Ectodermal cell (in vitro differentiated cells): ENCODE measurements around the gene MCMBP.
A peak's percentile ranks its signal among the peaks of the same experiment; 100 is the strongest.
"Not testable (repeated sequence)": the region's sequence is repeated elsewhere in the genome, so short reads cannot be mapped to it uniquely, and the experiment has no call there.

Source experiments
- H3K27ac ChIP-seq: 2 replicates; pipeline ENCODE4 v1.7.0; 2013; ENCODE audit warnings: mild to moderate bottlenecking, low read depth, low read length; ENCODE audit not compliant: insufficient read depth, poor library complexity, severe bottlenecking
- H3K27me3 ChIP-seq: 2 replicates; pipeline ENCODE4 v1.7.0; 2013; ENCODE audit warnings: mild to moderate bottlenecking, low read length; ENCODE audit not compliant: insufficient read depth, control insufficient read depth, poor library complexity, severe bottlenecking
- H3K36me3 ChIP-seq: one replicate; pipeline ENCODE4 v1.7.0; 2013; ENCODE audit warnings: low read length; ENCODE audit not compliant: control insufficient read depth, insufficient read depth
- H3K4me1 ChIP-seq: one replicate; pipeline ENCODE4 v1.7.0; 2013; ENCODE audit warnings: low read length; ENCODE audit not compliant: control insufficient read depth, insufficient read depth
- H3K4me3 ChIP-seq: 2 replicates; pipeline ENCODE4 v1.7.0; 2013; ENCODE audit warnings: low read depth, low read length, control low read depth; ENCODE audit not compliant: insufficient read depth
- H3K9me3 ChIP-seq: 2 replicates; pipeline ENCODE4 v1.7.0; 2013; ENCODE audit warnings: mild to moderate bottlenecking, low read length, moderate library complexity; ENCODE audit not compliant: control insufficient read depth
- whole genome bisulfite sequencing, 2 experiments: methylation state at CpG; one replicate each; pipeline ENCODE4 v1.1.7; 2013; ENCODE audit warnings: missing lambda C conversion rate in 2 of 2; 5-methylcytosine and 5-hydroxymethylcytosine counted together

MCMBP gene

GRCh38 chr10:119795101-119795500, 77.5 kb downstream of the MCMBP start:
- WGBS, 2 experiments, result 96 to 97% methylated on average over 27 of the region's 32 CpGs
- H3K4me1 ChIP-seq, H3K27me3 ChIP-seq, H3K36me3 ChIP-seq, H3K9me3 ChIP-seq, H3K27ac ChIP-seq, H3K4me3 ChIP-seq: not testable (repeated sequence)

GRCh38 chr10:119786117-119786769, 86.4 kb downstream of the MCMBP start:
- no peaks in the 10 kb centered on the region for H3K27me3 ChIP-seq
- H3K27ac ChIP-seq, result peak overlapping the region; percentile 39
- H3K4me1 ChIP-seq, result peaks cover 6% of the 10 kb centered on the region
- H3K36me3 ChIP-seq, result no peaks in the 10 kb centered on the region
- no peaks in the 10 kb centered on the region for H3K9me3 ChIP-seq
- 52 to 69% methylated on average over 1 to 5 of the region's 5 CpGs for WGBS, 2 experiments
- no peak overlapping the region for H3K4me3 ChIP-seq

GRCh38 chr10:119784340-119785067, 88.1 kb downstream of the MCMBP start:
- H3K36me3 ChIP-seq, result no peaks in the 10 kb centered on the region
- no peak overlapping the region for H3K4me3 ChIP-seq
- peaks cover 6% of the 10 kb centered on the region for H3K4me1 ChIP-seq
- no peaks in the 10 kb centered on the region for H3K27me3 ChIP-seq
- WGBS, 2 experiments, result 90 to 91% methylated on average over 6 to 7 of the region's 7 CpGs
- no peaks in the 10 kb centered on the region for H3K9me3 ChIP-seq
- no peak overlapping the region for H3K27ac ChIP-seq

- Histone ChIP-seq H3K27ac (no peak overlapping the region), H3K27me3 (no peaks in the 10 kb centered on the region), H3K4me3 (no peak overlapping the region), H3K9me3 (no peaks in the 10 kb centered on the region), H3K36me3 (no peaks in the 10 kb centered on the region), H3K4me1 (peaks cover 6% of the 10 kb centered on the region)
- WGBS, 2 experiments, result 95 to 96% methylated on average over 6 of the region's 7 CpGs
Measured at GRCh38 chr10:119783665-119784027, 89.0 kb downstream of the MCMBP start.

GRCh38 chr10:119782981-119783664, 89.5 kb downstream of the MCMBP start:
- Histone ChIP-seq H3K4me1 (peaks cover 6% of the 10 kb centered on the region), H3K9me3 (no peaks in the 10 kb centered on the region), H3K27me3 (no peaks in the 10 kb centered on the region), H3K4me3 (no peak overlapping the region), H3K27ac (no peak overlapping the region), H3K36me3 (no peaks in the 10 kb centered on the region)
- WGBS, 2 experiments, result 91 to 93% methylated on average over 4 of the region's 4 CpGs

GRCh38 chr10:119781498-119781897, 91.1 kb downstream of the MCMBP start:
- no peak overlapping the region for H3K27ac ChIP-seq
- H3K4me1 ChIP-seq, result peaks cover 6% of the 10 kb centered on the region
- no peaks in the 10 kb centered on the region for H3K9me3 ChIP-seq
- H3K27me3 ChIP-seq, result no peaks in the 10 kb centered on the region
- WGBS, 2 experiments, result 87 to 92% methylated on average over 2 of the region's 2 CpGs
- no peaks in the 10 kb centered on the region for H3K36me3 ChIP-seq
- no peak overlapping the region for H3K4me3 ChIP-seq

GRCh38 chr10:119780879-119781480, 91.7 kb downstream of the MCMBP start:
- Histone ChIP-seq H3K27me3 (no peaks in the 10 kb centered on the region), H3K4me1 (peaks cover 2% of the 10 kb centered on the region), H3K4me3 (no peak overlapping the region), H3K36me3 (no peaks in the 10 kb centered on the region), H3K9me3 (no peaks in the 10 kb centered on the region), H3K27ac (no peak overlapping the region)
- 89% methylated on average over 3 of the region's 5 CpGs for WGBS, 2 experiments
